Ovary (tissue), 3 donors: Measurements from ENCODE around the gene C1orf56.
"Not testable (repeated sequence)": the region's sequence is repeated elsewhere in the genome, so short reads cannot be mapped to it uniquely, and the experiment has no call there.

Experiments
- EP300 ChIP-seq: sonication (generic); formaldehyde crosslinking; IDR thresholded peaks from one replicate; pipeline ENCODE4 v1.6.1; 2017; ENCODE audit warnings: antibody characterized with exemption
- POLR2A ChIP-seq: fragments of 450-650 bp; IDR thresholded peaks from one replicate; pipeline ENCODE4 v1.6.1; 2017; ENCODE audit warnings: antibody characterized with exemption, mild to moderate bottlenecking, moderate library complexity
- TF ChIP-seq, protein P1 (sequence below), 3 donors: fragments of 450-650 bp in 2 of 3; fragments of 200-600 bp in 1 of 3; IDR thresholded peaks; one replicate each; pipeline versions ENCODE4 v1.5.1 to v1.8.0; 2016 to 2022; ENCODE audit warnings: antibody characterized with exemption in 3 of 3, mild to moderate bottlenecking in 1 of 3
- donor health status: DM: no; HTN: no; CAD: no.

DNA sequence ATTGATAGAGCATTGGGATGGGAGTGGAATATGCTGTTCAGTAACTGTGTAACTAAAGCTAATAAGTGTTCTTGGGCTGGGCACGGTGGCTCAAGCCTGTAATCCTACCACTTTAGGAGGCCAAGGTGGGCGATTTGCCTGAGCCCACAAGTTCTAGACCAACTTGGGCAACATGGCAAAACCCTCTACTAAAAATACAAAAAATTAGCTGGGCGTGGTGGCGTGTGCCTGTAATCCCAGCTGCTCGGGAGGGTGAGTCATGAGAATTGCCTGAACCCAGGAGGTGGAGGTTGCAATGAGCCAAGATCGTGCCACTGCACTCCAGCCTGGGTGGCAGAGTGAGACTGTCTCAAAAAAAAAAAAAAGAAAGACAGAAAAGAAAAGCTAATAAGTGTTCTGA is 49.9 kb downstream of the C1orf56 start:
- TF ChIP-seq, protein P1, sequence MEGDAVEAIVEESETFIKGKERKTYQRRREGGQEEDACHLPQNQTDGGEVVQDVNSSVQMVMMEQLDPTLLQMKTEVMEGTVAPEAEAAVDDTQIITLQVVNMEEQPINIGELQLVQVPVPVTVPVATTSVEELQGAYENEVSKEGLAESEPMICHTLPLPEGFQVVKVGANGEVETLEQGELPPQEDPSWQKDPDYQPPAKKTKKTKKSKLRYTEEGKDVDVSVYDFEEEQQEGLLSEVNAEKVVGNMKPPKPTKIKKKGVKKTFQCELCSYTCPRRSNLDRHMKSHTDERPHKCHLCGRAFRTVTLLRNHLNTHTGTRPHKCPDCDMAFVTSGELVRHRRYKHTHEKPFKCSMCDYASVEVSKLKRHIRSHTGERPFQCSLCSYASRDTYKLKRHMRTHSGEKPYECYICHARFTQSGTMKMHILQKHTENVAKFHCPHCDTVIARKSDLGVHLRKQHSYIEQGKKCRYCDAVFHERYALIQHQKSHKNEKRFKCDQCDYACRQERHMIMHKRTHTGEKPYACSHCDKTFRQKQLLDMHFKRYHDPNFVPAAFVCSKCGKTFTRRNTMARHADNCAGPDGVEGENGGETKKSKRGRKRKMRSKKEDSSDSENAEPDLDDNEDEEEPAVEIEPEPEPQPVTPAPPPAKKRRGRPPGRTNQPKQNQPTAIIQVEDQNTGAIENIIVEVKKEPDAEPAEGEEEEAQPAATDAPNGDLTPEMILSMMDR (IDR thresholded peaks at IDR 0.05): not testable (repeated sequence)
- TF ChIP-seq EP300, POLR2A: not testable (repeated sequence)
